Measurements from ENCODE around the gene KCNG2. TPM values are rescaled to one million over a fixed set of nuclear protein-coding genes. Genes with fewer than 3 reads are reported as not detected.

KCNG2 gene
- total RNA-seq, 2 donors from 2014 or later: not detected

GRCh38 chr18:79814373-79814772 lies 16.6 kb downstream of the KCNG2 start:
- Histone ChIP-seq H3K36me3 (replicated peaks in 1 of 2; ENCODE audit: insufficient read depth in 1 of 2, low read depth in 2 of 2) (no peaks in the 10 kb centered on the region), H3K9me3 (no peaks in the 10 kb centered on the region), H3K27ac (no peak overlapping the region), H3K27me3 (peaks cover 0 to 4% of the 10 kb centered on the region in 2 donors), H3K4me1 (no peaks in the 10 kb centered on the region), H3K4me3 (no peak overlapping the region)
- ATAC-seq (no peak), DNase-seq (no peak)
- intact Hi-C loops (cut with DNase I): no loop called here
- WGBS, 2 donors: 61 to 66% methylated on average over 7 of the region's 7 CpGs
- TF ChIP-seq CTCF (IDR thresholded peaks at IDR 0.05) (no peak), POLR2A (IDR thresholded peaks at IDR 0.05) (no peak)

GRCh38 chr18:79815657-79816056 lies 17.9 kb downstream of the KCNG2 start:
- intact Hi-C loops (cut with DNase I): no loop called here
- peaks cover 0 to 4% of the 10 kb centered on the region in 2 donors for H3K27me3 ChIP-seq
- H3K4me3 ChIP-seq: no peak overlapping the region
- no peaks in the 10 kb centered on the region for H3K36me3 ChIP-seq (replicated peaks in 1 of 2; ENCODE audit: insufficient read depth in 1 of 2, low read depth in 2 of 2)
- no peaks in the 10 kb centered on the region for H3K4me1 ChIP-seq
- no peaks in the 10 kb centered on the region for H3K9me3 ChIP-seq
- H3K27ac ChIP-seq: no peak overlapping the region
- TF ChIP-seq CTCF (IDR thresholded peaks at IDR 0.05): no peak
- no peak for TF ChIP-seq POLR2A (IDR thresholded peaks at IDR 0.05)
- ATAC-seq (no peak), DNase-seq (no peak)
- WGBS, 2 donors: 48 to 65% methylated on average over 4 to 9 of the region's 9 CpGs

- DNase-seq (no peak), ATAC-seq (no peak)
- Histone ChIP-seq H3K27ac (no peak overlapping the region), H3K27me3 (peaks cover 0 to 4% of the 10 kb centered on the region in 2 donors), H3K4me3 (no peak overlapping the region), H3K4me1 (no peaks in the 10 kb centered on the region), H3K9me3 (no peaks in the 10 kb centered on the region), H3K36me3 (replicated peaks in 1 of 2; ENCODE audit: insufficient read depth in 1 of 2, low read depth in 2 of 2) (no peaks in the 10 kb centered on the region)
- intact Hi-C loops (cut with DNase I): no loop called here
- TF ChIP-seq CTCF (IDR thresholded peaks at IDR 0.05) (no peak), POLR2A (IDR thresholded peaks at IDR 0.05) (no peak)
- WGBS, 2 donors: 51 to 62% methylated on average over 14 of the region's 14 CpGs
Measured at GRCh38 chr18:79816092-79816491, 18.4 kb downstream of the KCNG2 start.

DNA sequence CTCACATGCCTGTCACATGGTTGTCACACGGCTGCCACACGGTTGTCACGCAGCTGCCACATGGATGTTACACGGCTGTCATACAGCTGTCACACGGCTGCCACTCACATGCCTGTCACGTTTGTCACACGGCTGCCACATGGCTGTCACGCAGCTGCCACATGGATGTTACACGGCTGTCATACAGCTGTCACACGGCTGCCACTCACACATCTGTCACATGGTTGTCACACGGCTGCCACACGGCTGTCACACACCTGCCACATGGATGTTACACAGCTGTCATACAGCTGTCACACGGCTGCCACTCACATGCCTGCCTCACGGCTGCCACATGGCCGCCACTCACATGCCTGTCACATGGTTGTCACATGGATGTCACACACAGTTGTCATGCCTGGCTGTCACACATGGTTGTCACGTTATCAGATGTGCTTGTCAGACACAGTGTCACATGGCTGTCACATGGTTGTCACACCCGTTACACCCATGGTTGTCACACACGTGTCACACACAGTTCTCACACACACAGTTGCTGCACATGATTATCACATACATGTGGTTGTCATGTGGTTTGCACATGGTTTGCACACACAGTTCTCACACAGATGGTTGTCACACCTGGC lies 19.4 kb downstream of the KCNG2 start:
- peaks cover 0 to 4% of the 10 kb centered on the region in 2 donors for H3K27me3 ChIP-seq
- 77 to 79% methylated on average over 10 to 18 of the region's 18 CpGs for WGBS, 2 donors
- no peaks in the 10 kb centered on the region for H3K36me3 ChIP-seq (replicated peaks in 1 of 2; ENCODE audit: insufficient read depth in 1 of 2, low read depth in 2 of 2)
- no peak overlapping the region for H3K4me3 ChIP-seq
- H3K4me1 ChIP-seq: no peaks in the 10 kb centered on the region
- TF ChIP-seq CTCF (IDR thresholded peaks at IDR 0.05) (no peak), POLR2A (IDR thresholded peaks at IDR 0.05) (no peak)
- ATAC-seq (no peak), DNase-seq (no peak)
- H3K9me3 ChIP-seq: no peaks in the 10 kb centered on the region
- intact Hi-C loops (cut with DNase I): no loop called here
- no peak overlapping the region for H3K27ac ChIP-seq

DNA sequence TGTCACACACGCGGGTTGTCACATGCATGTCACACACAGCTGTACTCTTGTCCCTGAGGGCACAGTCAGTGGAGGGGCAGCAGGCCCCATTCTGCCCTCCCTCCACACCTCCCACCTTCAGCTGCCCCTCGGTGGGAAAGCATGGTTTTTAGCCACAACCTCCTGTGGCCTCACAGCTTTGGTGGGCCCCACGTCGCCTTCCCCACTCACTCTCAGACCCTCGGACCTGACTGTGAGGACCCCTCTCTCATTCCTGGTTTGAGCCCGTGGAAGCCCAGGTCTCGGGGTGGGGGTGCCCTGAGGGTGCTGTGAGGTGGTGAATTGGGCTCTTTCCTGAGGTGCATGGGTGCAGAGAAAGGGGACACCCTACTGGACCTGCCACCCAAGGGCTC lies 19.9 kb downstream of the KCNG2 start:
- H3K27ac ChIP-seq: no peak overlapping the region
- no peaks in the 10 kb centered on the region for H3K4me1 ChIP-seq
- no peak overlapping the region for H3K4me3 ChIP-seq
- TF ChIP-seq POLR2A (IDR thresholded peaks at IDR 0.05) (no peak), CTCF (IDR thresholded peaks at IDR 0.05) (no peak)
- no peaks in the 10 kb centered on the region for H3K36me3 ChIP-seq (replicated peaks in 1 of 2; ENCODE audit: insufficient read depth in 1 of 2, low read depth in 2 of 2)
- ATAC-seq (no peak), DNase-seq (no peak)
- H3K27me3 ChIP-seq: peaks cover 0 to 4% of the 10 kb centered on the region in 2 donors
- 80 to 94% methylated on average over 2 to 8 of the region's 8 CpGs for WGBS, 2 donors
- intact Hi-C loops (cut with DNase I): no loop called here
- no peaks in the 10 kb centered on the region for H3K9me3 ChIP-seq

Data from body of pancreas (tissue), 4 donors.